Mesenchymal stem cell (in vitro differentiated cells and primary cell): Measurements from ENCODE around the gene XPNPEP1.

Experiments
- DNase-seq: peaks from one replicate; pipeline ENCODE4 v3.0.0-alpha.2; 2013
- H2AFZ ChIP-seq: one replicate; pipeline ENCODE4 v1.6.1; 2013; ENCODE audit warnings: low read depth, mild to moderate bottlenecking, control low read depth, inconsistent platforms, low read length, moderate library complexity
- H2AK5ac ChIP-seq: 2 replicates; pipeline ENCODE4 v1.6.1; 2013; ENCODE audit warnings: low read length, moderate library complexity, mild to moderate bottlenecking, inconsistent platforms; ENCODE audit not compliant: severe bottlenecking
- H2BK120ac ChIP-seq: one replicate; pipeline ENCODE4 v1.6.1; 2013; ENCODE audit warnings: low read depth, mild to moderate bottlenecking, inconsistent platforms, low read length, moderate library complexity
- H2BK12ac ChIP-seq, 2 experiments: one replicate each; pipeline ENCODE4 v1.6.1; 2013; ENCODE audit warnings: inconsistent platforms in 2 of 2, low read length in 2 of 2, mild to moderate bottlenecking in 2 of 2, moderate library complexity in 2 of 2, control low read depth in 1 of 2
- H2BK15ac ChIP-seq: one replicate; pipeline ENCODE4 v1.6.1; 2013; ENCODE audit warnings: mild to moderate bottlenecking, low read depth, inconsistent platforms; ENCODE audit not compliant: poor library complexity, severe bottlenecking
- H2BK5ac ChIP-seq: 2 replicates; pipeline ENCODE4 v1.6.1; 2013; ENCODE audit warnings: low read depth, mild to moderate bottlenecking, low read length, control low read depth, inconsistent platforms; ENCODE audit not compliant: poor library complexity, severe bottlenecking
- H3K14ac ChIP-seq, 2 experiments: one replicate each; pipeline ENCODE4 v1.6.1; 2013; ENCODE audit warnings: inconsistent platforms in 2 of 2, low read length in 2 of 2, control low read depth in 1 of 2, mild to moderate bottlenecking in 1 of 2, moderate library complexity in 1 of 2
- H3K18ac ChIP-seq, 2 experiments: one replicate each; pipeline ENCODE4 v1.6.1; 2013; ENCODE audit warnings: inconsistent platforms in 2 of 2, low read length in 2 of 2, control low read depth in 1 of 2, low read depth in 1 of 2, mild to moderate bottlenecking in 1 of 2
- H3K23ac ChIP-seq, 2 experiments: one replicate each; pipeline ENCODE4 v1.6.1; 2013; ENCODE audit warnings: inconsistent platforms in 2 of 2, low read length in 2 of 2, mild to moderate bottlenecking in 2 of 2, moderate library complexity in 2 of 2, control low read depth in 1 of 2
- H3K27ac ChIP-seq: 2 replicates; pipeline ENCODE4 v1.5.1; 2013; ENCODE audit warnings: mild to moderate bottlenecking, moderate library complexity, low read length, control low read depth, inconsistent platforms; ENCODE audit not compliant: poor library complexity, severe bottlenecking
- H3K27me3 ChIP-seq, 2 experiments: 2 replicates each; pipeline versions ENCODE4 v1.6.1 to v1.7.0; 2013; ENCODE audit warnings: low read length in 2 of 2, mild to moderate bottlenecking in 2 of 2, moderate library complexity in 2 of 2, control low read depth in 1 of 2, inconsistent platforms in 1 of 2; ENCODE audit not compliant: control insufficient read depth in 1 of 2, insufficient read depth in 1 of 2
- H3K36me3 ChIP-seq, 2 experiments: 2 replicates each; pipeline versions ENCODE4 v1.6.1 to v1.7.0; 2013; ENCODE audit warnings: low read length in 2 of 2, control low read depth in 1 of 2, inconsistent platforms in 1 of 2, low read depth in 1 of 2, mild to moderate bottlenecking in 1 of 2; ENCODE audit not compliant: insufficient read depth in 2 of 2, control insufficient read depth in 1 of 2
- H3K4ac ChIP-seq, 2 experiments: one replicate each; pipeline ENCODE4 v1.6.1; 2013; ENCODE audit warnings: inconsistent platforms in 2 of 2, low read length in 2 of 2, mild to moderate bottlenecking in 2 of 2, moderate library complexity in 2 of 2, control low read depth in 1 of 2, low read depth in 1 of 2
- H3K4me1 ChIP-seq: 2 replicates; pipeline ENCODE4 v1.6.1; 2013; ENCODE audit warnings: low read depth, low read length, control low read depth; ENCODE audit not compliant: control insufficient read depth, insufficient read depth
- H3K4me2 ChIP-seq: 2 replicates; pipeline ENCODE4 v1.6.1; 2013; ENCODE audit warnings: low read length, mild to moderate bottlenecking, inconsistent platforms; ENCODE audit not compliant: poor library complexity, severe bottlenecking
- H3K4me3 ChIP-seq, 2 experiments: 2 replicates each; pipeline versions ENCODE4 v1.5.1 to v1.7.0; 2013; ENCODE audit warnings: low read length in 2 of 2, mild to moderate bottlenecking in 2 of 2, control low read depth in 1 of 2, low read depth in 1 of 2; ENCODE audit not compliant: insufficient read depth in 1 of 2
- H3K79me1 ChIP-seq: replicated peaks from 2 replicates; pipeline ENCODE4 v1.6.1; 2013; ENCODE audit warnings: mild to moderate bottlenecking, control low read depth, low read length, inconsistent platforms; ENCODE audit not compliant: poor library complexity, severe bottlenecking
- H3K9ac ChIP-seq: 2 replicates; pipeline ENCODE4 v1.7.0; 2013; ENCODE audit warnings: mild to moderate bottlenecking, low read length, moderate library complexity
- H3K9me3 ChIP-seq: 2 replicates; pipeline ENCODE4 v1.7.0; 2013; ENCODE audit warnings: mild to moderate bottlenecking, low read length; ENCODE audit not compliant: control insufficient read depth
- H4K8ac ChIP-seq: one replicate; pipeline ENCODE4 v1.6.1; 2013; ENCODE audit warnings: inconsistent platforms, mild to moderate bottlenecking, low read length, moderate library complexity
- H4K91ac ChIP-seq: one replicate; pipeline ENCODE4 v1.6.1; 2013; ENCODE audit warnings: mild to moderate bottlenecking, low read length, inconsistent platforms
- WGBS: methylation state at CpG from one replicate; pipeline ENCODE4 v1.1.7; 2013; ENCODE audit warnings: mixed read lengths; 5-methylcytosine and 5-hydroxymethylcytosine counted together

XPNPEP1 gene

GRCh38 chr10:109932391-109932790 lies 9.1 kb upstream of the XPNPEP1 start:
- Histone ChIP-seq H3K4me3 (no peak overlapping the region), H3K9me3 (no peaks in the 10 kb centered on the region), H3K14ac (no peak overlapping the region), H2BK5ac (no peak overlapping the region), H3K4me2 (no peak overlapping the region), H3K23ac (no peak overlapping the region), H3K27ac (no peak overlapping the region), H2AK5ac (no peak overlapping the region), H4K91ac (no peak overlapping the region), H3K4ac (no peak overlapping the region), H3K18ac (no peak overlapping the region), H2BK12ac (no peak overlapping the region), H3K9ac (no peak overlapping the region), H2AFZ (no peak overlapping the region), H4K8ac (no peak overlapping the region), H3K4me1 (peaks cover 11% of the 10 kb centered on the region), H3K79me1 (no peaks in the 10 kb centered on the region), H3K27me3 (no peaks in the 10 kb centered on the region), H2BK120ac (no peak overlapping the region), H2BK15ac (no peak overlapping the region), H3K36me3 (no peaks in the 10 kb centered on the region)
- DNase-seq = no peak
- 93% methylated on average over 1 of the region's 1 CpG for WGBS

GRCh38 chr10:109931163-109931562 lies 7.9 kb upstream of the XPNPEP1 start:
- no peak for DNase-seq
- WGBS = 98% methylated on average over 1 of the region's 1 CpG
- H2BK12ac ChIP-seq = no peak overlapping the region
- H4K8ac ChIP-seq = no peak overlapping the region
- H2AFZ ChIP-seq = no peak overlapping the region
- peaks cover 11% of the 10 kb centered on the region for H3K4me1 ChIP-seq
- no peaks in the 10 kb centered on the region for H3K36me3 ChIP-seq
- H2BK15ac ChIP-seq = no peak overlapping the region
- H3K23ac ChIP-seq = no peak overlapping the region
- H4K91ac ChIP-seq = no peak overlapping the region
- H3K27ac ChIP-seq = no peak overlapping the region
- no peaks in the 10 kb centered on the region for H3K79me1 ChIP-seq
- no peak overlapping the region for H3K4me2 ChIP-seq
- H3K9ac ChIP-seq = peak overlapping the region; percentile 56
- H3K4me3 ChIP-seq = no peak overlapping the region
- no peak overlapping the region for H2BK5ac ChIP-seq
- H3K18ac ChIP-seq = no peak overlapping the region
- H3K27me3 ChIP-seq = no peaks in the 10 kb centered on the region
- no peak overlapping the region for H3K14ac ChIP-seq
- H3K4ac ChIP-seq = no peak overlapping the region
- H3K9me3 ChIP-seq = no peaks in the 10 kb centered on the region
- H2BK120ac ChIP-seq = no peak overlapping the region
- H2AK5ac ChIP-seq = no peak overlapping the region

DNA sequence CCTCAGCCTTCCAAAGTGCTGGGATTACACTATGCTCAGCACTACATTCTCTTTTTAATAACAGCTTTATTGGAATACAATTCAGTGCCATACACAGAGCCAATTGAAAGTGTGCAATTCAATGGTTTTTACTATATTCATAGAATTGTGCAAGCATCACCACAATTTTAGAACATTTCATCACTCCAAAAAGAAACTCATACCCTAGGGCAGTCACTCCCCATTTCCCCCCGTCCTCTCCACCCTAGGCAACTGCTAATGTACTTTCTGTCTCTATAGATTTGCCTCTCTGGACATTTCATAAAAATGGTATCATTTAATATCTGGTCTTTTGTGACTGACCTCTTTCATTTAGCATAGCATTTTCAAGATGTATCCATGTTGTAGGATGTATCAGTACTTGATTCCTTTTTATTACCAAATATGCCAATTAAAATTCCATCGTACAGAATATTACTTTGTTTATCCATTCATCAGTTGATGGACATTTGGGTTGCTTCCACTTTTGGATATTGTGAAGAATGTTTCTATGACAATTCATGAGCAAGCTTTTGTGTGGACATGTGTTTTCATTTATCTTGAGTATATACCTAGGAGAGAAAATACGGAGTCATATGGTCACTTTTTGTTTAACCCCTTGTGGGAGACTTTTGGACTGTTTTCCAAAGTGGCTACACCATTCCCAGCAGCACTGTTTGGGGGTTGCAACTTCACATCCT lies 6.3 kb upstream of the XPNPEP1 start:
- H3K4me3 ChIP-seq = peak overlapping the region in 1 of 2 experiments; percentile 49
- no peak overlapping the region for H3K14ac ChIP-seq
- no peak overlapping the region for H3K18ac ChIP-seq
- 60% methylated on average over 2 of the region's 3 CpGs for WGBS
- no peak overlapping the region for H2AK5ac ChIP-seq
- no peak overlapping the region for H3K27ac ChIP-seq
- H3K23ac ChIP-seq = no peak overlapping the region
- H2AFZ ChIP-seq = no peak overlapping the region
- H2BK5ac ChIP-seq = no peak overlapping the region
- no peak overlapping the region for H4K8ac ChIP-seq
- H2BK120ac ChIP-seq = no peak overlapping the region
- H3K36me3 ChIP-seq = no peaks in the 10 kb centered on the region
- DNase-seq = no peak
- H3K4ac ChIP-seq = no peak overlapping the region
- no peaks in the 10 kb centered on the region for H3K27me3 ChIP-seq
- H2BK12ac ChIP-seq = no peak overlapping the region
- no peak overlapping the region for H2BK15ac ChIP-seq
- no peaks in the 10 kb centered on the region for H3K9me3 ChIP-seq
- no peaks in the 10 kb centered on the region for H3K79me1 ChIP-seq
- peaks cover 5% of the 10 kb centered on the region for H3K4me1 ChIP-seq
- peak overlapping the region; percentile 26 for H3K9ac ChIP-seq
- no peak overlapping the region for H4K91ac ChIP-seq
- H3K4me2 ChIP-seq = no peak overlapping the region

- H2AFZ ChIP-seq = no peak overlapping the region
- no peak overlapping the region for H3K27ac ChIP-seq
- H3K9ac ChIP-seq = peak overlapping the region; percentile 52
- no peaks in the 10 kb centered on the region for H3K27me3 ChIP-seq
- DNase-seq = no peak
- H4K91ac ChIP-seq = no peak overlapping the region
- no peaks in the 10 kb centered on the region for H3K79me1 ChIP-seq
- H2BK120ac ChIP-seq = no peak overlapping the region
- no peak overlapping the region for H2BK12ac ChIP-seq
- no peak overlapping the region for H2AK5ac ChIP-seq
- no peak overlapping the region for H3K18ac ChIP-seq
- no peak overlapping the region for H2BK5ac ChIP-seq
- no CpG with 5 or more reads among the region's 1 CpG for WGBS
- H3K36me3 ChIP-seq = no peaks in the 10 kb centered on the region
- no peak overlapping the region for H3K14ac ChIP-seq
- no peak overlapping the region for H2BK15ac ChIP-seq
- H3K4me3 ChIP-seq = no peak overlapping the region
- no peak overlapping the region for H4K8ac ChIP-seq
- no peak overlapping the region for H3K4ac ChIP-seq
- H3K4me2 ChIP-seq = no peak overlapping the region
- H3K9me3 ChIP-seq = no peaks in the 10 kb centered on the region
- H3K4me1 ChIP-seq = peaks cover 2% of the 10 kb centered on the region
- H3K23ac ChIP-seq = no peak overlapping the region
Observed at GRCh38 chr10:109928475-109928891, 5.2 kb upstream of the XPNPEP1 start.
